GM18498 (cell line): ENCODE data around the gene ZNF343.

ENCODE experiments used
- ATAC-seq: cut with Tn5 transposase; IDR thresholded peaks from one replicate; pipeline ENCODE4 v1.9.1; 2021; ENCODE audit warnings: mild to moderate bottlenecking, moderate library complexity; ENCODE audit not compliant: unreplicated experiment

Gene ZNF343

GRCh38 chr20:2446845-2447244 lies 61.9 kb downstream of the ZNF343 start:
- no peak for ATAC-seq
